NCI-H1105 (cell line): Measurements from ENCODE around the gene DOK6.

Experiments
- DNase-seq: peaks from one replicate; lab custom pipeline; 2025; lab: John Stamatoyannopoulos, UW

DOK6 gene

DNA sequence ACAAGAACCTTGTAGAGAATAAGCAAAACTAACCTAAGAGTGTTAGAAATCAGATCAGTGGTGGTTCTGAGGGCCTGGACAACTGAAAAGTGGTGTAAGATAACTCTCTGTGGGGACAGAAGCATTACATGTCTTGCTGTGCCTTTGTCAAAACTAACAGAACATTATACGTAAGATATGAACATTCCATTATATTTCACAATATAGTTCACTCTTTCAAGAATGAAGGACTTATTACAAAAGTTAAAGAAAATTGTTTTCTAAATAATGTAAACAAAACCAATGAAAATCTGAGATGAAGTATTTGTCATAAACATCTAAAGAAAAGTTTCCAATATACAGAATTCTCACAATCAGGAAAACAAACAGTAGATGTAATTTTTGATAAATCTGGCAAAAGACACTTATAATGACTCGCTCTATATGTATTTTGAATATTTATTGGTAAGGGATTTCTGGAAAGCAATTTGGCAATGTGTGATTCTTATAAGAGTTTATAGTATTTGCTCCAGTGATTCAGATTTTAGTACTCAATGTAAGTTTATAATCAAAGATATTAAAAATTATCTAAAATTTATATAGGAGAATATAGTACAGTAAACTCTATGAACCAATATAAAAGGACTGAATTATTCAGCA, 288.6 kb downstream of the DOK6 start:
- DNase-seq, result no peak

GRCh38 chr18:69691008-69691760, 290.5 kb downstream of the DOK6 start:
- DNase-seq, result no peak

- DNase-seq, result no peak
Observed at GRCh38 chr18:69697069-69697468, 296.4 kb downstream of the DOK6 start.

- no peak for DNase-seq
Observed at GRCh38 chr18:69697689-69698088, 297.0 kb downstream of the DOK6 start.

DNA sequence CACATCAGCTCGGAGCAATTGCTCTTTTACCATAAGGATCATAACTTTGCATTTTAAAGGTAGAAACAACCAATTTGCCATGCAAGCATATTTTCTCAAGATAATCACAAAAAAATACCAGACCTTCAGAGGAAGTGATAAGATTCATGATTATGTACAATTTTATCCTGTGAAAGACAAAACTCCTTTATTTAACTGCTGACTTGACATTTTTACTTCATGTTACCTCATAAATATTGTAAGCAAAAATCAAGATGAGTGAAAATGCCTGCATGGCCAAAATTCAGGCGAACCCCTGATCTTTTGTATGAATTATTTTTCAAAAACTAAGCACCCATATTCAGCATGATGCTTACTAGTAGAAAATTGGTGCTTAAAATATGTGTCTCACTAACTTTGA, 300.6 kb downstream of the DOK6 start:
- DNase-seq, result no peak

GRCh38 chr18:69703461-69703860, 302.8 kb downstream of the DOK6 start:
- no peak for DNase-seq

DNA sequence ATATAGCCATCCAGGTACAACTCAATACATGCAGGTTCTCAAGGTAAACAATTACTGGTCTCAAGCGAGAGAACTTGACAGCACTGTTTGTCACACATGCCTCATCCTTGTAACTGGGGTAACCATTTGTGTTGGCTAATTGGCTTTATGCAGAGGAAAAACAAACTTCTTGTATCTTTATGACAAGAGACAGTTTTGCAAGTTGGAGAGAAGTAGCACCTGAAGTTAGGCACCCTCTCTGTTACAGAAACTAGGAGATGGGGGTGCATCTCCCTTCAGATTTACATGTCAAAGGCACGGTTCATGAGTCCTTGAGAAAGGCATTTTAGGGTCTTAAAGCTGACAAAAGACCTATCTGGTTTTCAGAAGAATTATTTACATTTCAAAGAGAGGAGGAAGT, 305.3 kb downstream of the DOK6 start:
- no peak for DNase-seq

- DNase-seq, result no peak
Observed at GRCh38 chr18:69708844-69709243, 308.2 kb downstream of the DOK6 start.

GRCh38 chr18:69715191-69715795, 314.6 kb downstream of the DOK6 start:
- DNase-seq, result no peak

- DNase-seq, result no peak
Observed at GRCh38 chr18:69717586-69717985, 316.9 kb downstream of the DOK6 start.

DNA sequence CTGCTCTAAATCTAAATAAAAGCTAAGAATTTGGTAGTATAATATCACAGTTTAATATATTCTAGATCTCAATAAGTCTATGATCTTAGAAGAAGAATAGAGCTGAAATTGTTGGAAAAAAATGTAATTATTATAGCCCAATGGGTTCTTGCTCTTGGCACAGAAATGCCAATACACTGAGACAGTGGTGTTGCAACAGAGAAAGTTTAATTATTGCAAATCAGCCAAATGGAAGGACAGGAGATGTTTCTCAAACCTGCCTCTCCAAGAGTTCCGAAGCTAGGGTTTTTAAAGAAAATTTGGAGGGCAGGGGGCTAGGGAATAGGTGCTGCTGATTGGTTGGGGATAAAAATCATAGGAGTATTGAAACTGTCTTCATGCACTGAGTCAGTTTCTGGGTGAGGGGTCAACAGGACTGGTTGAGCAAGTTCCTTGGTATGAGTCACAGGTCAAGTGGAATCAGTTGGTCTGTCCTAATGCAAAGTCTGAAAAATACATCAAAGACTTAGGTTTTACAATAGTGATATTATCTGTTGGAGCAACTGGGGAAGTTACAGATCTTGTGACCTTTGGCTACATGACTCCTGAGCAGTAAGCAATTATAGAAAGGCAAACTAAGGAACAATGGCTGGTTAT, 318.3 kb downstream of the DOK6 start:
- no peak for DNase-seq

DNA sequence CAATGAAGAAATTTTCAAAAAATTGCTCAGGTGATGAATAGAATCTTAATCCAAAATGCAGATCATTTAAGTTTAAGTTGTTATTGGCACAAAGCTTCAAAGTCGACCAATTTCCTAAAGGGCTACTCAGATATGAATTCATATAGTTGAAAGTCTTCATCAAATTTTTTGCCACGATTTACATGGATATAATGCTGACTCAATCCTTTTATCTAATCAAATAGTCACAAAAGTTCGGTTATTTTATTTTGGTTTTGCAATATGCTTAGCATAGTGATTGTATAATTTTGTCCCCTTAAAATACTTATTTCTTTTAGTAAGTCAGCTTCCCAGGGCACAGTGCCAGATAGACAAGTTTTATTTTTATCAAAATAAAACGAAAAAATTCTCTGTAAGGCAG, 319.7 kb downstream of the DOK6 start:
- DNase-seq, result no peak

DNA sequence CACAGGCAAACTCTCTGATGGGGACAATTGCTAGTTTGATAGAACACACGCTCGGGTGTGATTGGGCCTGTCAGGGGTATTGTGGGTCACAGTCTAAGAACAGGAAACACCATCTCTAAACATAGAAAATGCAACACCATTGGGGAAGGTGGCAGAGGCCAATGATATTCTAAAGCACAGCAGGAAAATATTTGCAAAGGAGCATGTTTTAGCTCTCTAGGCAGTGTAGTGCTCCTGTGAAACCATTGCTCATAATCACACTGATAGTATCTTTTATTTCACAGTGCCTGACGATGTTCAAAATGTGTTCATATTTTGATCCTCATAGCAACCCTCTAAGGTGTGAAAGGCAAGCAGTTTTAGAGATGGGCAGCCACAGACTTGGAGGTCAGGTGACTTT, 322.7 kb downstream of the DOK6 start:
- DNase-seq, result no peak

DNA sequence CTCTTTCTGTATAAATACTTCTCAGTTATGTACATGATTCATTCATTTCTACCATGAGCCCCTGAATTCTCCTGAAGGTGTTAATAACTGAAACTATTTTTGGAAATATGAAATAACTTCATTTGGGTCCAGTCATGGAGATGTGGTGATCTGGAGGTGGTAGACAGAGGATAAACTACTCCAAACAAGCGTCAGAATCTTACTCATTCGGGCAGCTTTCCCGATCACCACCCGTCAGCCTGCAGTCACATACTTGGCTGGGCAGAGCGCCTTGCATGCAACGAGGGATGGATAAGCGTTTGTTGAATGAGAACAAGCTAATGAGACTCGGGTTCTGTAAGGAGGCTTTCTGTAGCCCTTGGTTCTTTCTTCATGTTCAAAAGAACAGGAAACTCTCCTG, 324.3 kb downstream of the DOK6 start:
- no peak for DNase-seq

- no peak for DNase-seq
Observed at GRCh38 chr18:69725855-69726508, 325.3 kb downstream of the DOK6 start.

DNA sequence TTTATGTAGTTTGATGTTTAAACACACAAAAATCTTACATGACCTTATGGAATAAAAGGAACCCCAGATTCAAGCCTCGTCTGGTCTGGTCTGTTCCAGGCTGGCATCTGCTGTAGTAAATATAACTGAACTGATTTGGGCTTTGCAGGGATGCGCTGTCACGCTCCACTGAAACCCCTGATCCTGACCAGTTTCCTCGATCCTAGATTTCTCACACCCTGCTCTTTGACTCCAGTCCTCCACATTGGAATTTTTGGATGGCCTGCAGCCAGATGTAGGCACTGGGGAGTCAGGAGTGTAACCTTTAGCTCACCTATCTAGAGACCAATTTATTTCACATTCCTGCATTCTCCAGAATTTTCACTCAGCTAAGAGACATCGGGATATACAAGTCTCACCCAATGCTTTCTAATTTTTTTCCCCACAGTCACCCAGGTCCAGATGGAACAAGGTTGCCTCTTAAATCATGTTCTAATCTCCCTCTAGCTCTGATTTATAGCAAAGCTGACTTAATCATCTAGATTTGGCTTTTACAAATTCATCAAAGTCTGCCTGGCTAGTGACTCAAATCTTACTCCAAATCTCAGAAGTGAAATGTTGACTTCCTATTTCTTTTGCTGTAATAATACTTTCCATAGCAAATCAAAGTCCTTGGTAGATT, 327.4 kb downstream of the DOK6 start:
- DNase-seq, result no peak

DNA sequence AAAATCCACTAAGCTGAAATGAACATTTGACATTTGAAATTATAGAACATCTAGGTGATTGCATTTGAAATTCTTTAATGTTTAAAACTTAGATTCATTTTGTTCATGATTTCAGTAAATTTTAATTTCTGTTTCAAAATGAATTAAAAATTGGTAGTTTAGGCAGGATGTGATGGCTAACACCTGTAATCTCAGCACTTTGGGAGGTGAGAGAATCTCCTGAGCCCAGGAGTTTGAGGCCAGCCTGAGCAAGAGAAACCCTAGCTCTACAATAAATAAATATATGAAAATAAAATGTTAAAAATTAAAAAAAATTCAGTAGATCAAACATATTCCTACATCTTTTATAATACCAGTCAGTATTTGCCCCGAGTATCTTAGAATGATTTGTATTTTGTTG, 330.0 kb downstream of the DOK6 start:
- DNase-seq, result no peak

GRCh38 chr18:69734536-69734935, 333.8 kb downstream of the DOK6 start:
- DNase-seq, result no peak

DNA sequence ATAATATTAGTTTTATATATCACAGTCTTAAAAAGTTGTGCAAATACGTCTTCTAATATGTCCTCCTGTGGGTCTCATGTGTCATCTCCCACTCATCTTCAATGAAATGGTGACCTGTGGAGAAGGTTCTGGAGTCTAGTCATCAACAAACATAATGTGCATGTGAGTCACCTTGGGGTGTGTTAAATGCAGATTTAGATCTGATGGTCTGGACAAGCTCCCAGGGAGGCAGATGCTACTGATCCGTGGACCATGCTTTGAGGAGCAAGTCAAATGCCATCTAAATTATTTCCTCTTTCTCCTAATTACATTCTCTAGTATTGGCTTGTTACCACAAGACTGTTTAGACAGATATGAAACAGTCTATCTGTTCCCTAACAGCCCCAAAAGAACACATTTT, 336.0 kb downstream of the DOK6 start:
- DNase-seq, result no peak

DNA sequence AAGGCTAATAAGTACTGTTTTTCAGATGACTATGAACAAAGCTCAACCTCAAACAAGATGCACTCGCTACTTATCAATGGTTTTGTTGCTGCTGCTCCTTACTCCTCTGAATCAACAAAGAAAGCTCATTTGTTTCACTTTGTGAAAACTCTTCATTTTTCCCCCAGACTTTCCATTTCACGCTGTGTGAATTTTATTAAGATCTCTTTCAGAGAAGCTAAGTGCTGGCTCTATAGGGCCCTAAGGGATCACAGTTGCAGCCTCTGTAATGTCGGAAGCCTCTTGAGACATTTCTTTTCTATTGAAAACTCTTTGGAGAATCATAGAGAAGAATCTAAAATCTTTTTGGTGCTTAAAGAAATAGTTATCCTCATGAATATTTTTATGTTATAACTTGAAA, 337.2 kb downstream of the DOK6 start:
- no peak for DNase-seq

GRCh38 chr18:69747388-69747787, 346.7 kb downstream of the DOK6 start:
- DNase-seq, result no peak
